GM23338 (cell line): ENCODE results near the gene SNRPA.

Experiments used
- EZH2 ChIP-seq: fragments of 200-600 bp; sonication (generic); IDR thresholded peaks from one replicate; pipeline ENCODE4 v1.8.0; 2017; ENCODE audit warnings: antibody characterized with exemption, mild to moderate bottlenecking, low read depth; ENCODE audit not compliant: unreplicated experiment
- EZH2phosphoT487 ChIP-seq: fragments of 200-600 bp; sonication (generic); IDR thresholded peaks from one replicate; pipeline ENCODE4 v1.8.1; 2018; ENCODE audit warnings: antibody characterized with exemption; ENCODE audit not compliant: unreplicated experiment
- POLR2AphosphoS5 ChIP-seq: IDR thresholded peaks from 2 replicates; pipeline ENCODE4 v1.6.1; 2016; ENCODE audit warnings: antibody characterized with exemption, low read depth
- STAT1 ChIP-seq: IDR thresholded peaks from one replicate; pipeline ENCODE4 v1.6.1; 2016; ENCODE audit warnings: antibody characterized with exemption; ENCODE audit not compliant: unreplicated experiment
- TF ChIP-seq, protein P1 (sequence below), 2 experiments: fragments of 200-600 bp in 1 of 2; sonication (generic) in 1 of 2; conservative IDR thresholded peaks; 2 replicates each; pipeline versions ENCODE4 v1.5.1 to v1.6.1; 2016 to 2017; ENCODE audit warnings: antibody characterized with exemption in 2 of 2, low read depth in 2 of 2, mild to moderate bottlenecking in 2 of 2, moderate library complexity in 1 of 2
- TF ChIP-seq, protein P2 (sequence below): IDR thresholded peaks from one replicate; pipeline ENCODE4 v1.6.1; 2018; ENCODE audit warnings: antibody characterized with exemption; ENCODE audit not compliant: unreplicated experiment

DNA sequence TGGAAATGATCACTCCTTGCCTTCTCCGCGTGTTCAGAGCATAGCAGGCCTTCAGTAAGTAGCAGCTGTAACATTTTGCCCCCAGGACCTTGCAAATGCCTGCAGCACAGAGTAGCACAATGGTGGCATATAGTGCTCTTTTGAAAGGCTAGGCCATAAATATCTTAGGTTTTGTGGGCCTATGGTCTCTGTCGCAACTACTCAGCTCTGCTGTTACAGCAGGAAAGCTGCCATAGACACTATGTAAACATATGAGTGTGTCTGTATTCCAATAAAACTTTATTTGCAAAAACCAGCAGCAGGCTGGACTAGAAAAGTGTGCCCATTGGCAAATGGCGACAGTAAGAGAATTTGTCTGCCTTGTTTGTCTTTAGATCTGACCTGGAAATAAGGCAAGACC is 24.7 kb upstream of the SNRPA start:
- no peak for TF ChIP-seq POLR2AphosphoS5
- TF ChIP-seq, protein P1, sequence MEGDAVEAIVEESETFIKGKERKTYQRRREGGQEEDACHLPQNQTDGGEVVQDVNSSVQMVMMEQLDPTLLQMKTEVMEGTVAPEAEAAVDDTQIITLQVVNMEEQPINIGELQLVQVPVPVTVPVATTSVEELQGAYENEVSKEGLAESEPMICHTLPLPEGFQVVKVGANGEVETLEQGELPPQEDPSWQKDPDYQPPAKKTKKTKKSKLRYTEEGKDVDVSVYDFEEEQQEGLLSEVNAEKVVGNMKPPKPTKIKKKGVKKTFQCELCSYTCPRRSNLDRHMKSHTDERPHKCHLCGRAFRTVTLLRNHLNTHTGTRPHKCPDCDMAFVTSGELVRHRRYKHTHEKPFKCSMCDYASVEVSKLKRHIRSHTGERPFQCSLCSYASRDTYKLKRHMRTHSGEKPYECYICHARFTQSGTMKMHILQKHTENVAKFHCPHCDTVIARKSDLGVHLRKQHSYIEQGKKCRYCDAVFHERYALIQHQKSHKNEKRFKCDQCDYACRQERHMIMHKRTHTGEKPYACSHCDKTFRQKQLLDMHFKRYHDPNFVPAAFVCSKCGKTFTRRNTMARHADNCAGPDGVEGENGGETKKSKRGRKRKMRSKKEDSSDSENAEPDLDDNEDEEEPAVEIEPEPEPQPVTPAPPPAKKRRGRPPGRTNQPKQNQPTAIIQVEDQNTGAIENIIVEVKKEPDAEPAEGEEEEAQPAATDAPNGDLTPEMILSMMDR (conservative IDR thresholded peaks at IDR 0.05; ENCODE audit: low read depth in 2 of 2): no peak
- no peak for TF ChIP-seq EZH2
- TF ChIP-seq, protein P2, sequence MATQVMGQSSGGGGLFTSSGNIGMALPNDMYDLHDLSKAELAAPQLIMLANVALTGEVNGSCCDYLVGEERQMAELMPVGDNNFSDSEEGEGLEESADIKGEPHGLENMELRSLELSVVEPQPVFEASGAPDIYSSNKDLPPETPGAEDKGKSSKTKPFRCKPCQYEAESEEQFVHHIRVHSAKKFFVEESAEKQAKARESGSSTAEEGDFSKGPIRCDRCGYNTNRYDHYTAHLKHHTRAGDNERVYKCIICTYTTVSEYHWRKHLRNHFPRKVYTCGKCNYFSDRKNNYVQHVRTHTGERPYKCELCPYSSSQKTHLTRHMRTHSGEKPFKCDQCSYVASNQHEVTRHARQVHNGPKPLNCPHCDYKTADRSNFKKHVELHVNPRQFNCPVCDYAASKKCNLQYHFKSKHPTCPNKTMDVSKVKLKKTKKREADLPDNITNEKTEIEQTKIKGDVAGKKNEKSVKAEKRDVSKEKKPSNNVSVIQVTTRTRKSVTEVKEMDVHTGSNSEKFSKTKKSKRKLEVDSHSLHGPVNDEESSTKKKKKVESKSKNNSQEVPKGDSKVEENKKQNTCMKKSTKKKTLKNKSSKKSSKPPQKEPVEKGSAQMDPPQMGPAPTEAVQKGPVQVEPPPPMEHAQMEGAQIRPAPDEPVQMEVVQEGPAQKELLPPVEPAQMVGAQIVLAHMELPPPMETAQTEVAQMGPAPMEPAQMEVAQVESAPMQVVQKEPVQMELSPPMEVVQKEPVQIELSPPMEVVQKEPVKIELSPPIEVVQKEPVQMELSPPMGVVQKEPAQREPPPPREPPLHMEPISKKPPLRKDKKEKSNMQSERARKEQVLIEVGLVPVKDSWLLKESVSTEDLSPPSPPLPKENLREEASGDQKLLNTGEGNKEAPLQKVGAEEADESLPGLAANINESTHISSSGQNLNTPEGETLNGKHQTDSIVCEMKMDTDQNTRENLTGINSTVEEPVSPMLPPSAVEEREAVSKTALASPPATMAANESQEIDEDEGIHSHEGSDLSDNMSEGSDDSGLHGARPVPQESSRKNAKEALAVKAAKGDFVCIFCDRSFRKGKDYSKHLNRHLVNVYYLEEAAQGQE: no peak
- no peak for TF ChIP-seq STAT1
- no peak for TF ChIP-seq EZH2phosphoT487
